Measurements from ENCODE around the gene BRSK2. TPM values are rescaled to one million over a fixed set of nuclear protein-coding genes. Genes with fewer than 3 reads are reported as not detected.
"Not testable (repeated sequence)": the region's sequence is repeated elsewhere in the genome, so short reads cannot be mapped to it uniquely, and the experiment has no call there.

BRSK2 gene
- total RNA-seq, 3 donors from 2014 or later: 0.53 to 0.94 (median 0.76) TPM

DNA sequence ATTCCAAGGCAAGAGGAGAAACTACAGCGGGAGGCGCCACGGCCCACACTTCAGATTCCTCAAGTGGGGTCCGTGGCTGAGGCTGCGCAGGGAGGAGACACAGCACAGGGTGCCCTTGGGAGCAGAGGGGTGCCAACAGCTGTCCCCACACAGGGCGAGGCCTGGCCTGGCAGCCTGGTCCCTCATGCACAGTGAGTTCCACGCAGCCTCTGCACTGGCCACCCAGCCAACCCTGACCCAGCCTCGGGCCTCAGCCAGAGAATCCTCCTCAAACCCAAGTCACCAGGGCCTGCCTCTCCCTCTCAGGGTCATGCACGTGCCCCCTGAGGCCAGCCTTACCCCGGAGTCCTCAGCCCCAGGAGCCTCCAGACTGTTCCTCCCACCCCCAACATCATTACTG lies 119.3 kb downstream of the BRSK2 start:
- peaks cover 58% of the 10 kb centered on the region for H3K4me1 Mint-ChIP-seq (ENCODE audit: low read depth)
- H3K4me3 Mint-ChIP-seq: no peak overlapping the region
- no peaks in the 10 kb centered on the region for H3K27me3 Mint-ChIP-seq (ENCODE audit: low read depth)
- DNase-seq: no peak
- no peaks in the 10 kb centered on the region for H3K9me3 Mint-ChIP-seq
- ATAC-seq: no peak
- H3K36me3 Mint-ChIP-seq (ENCODE audit: insufficient read depth): peaks cover 2% of the 10 kb centered on the region

GRCh38 chr11:1509626-1510255 lies 120.0 kb downstream of the BRSK2 start:
- H3K4me1 Mint-ChIP-seq (ENCODE audit: low read depth): peaks cover 63% of the 10 kb centered on the region
- no peak for ATAC-seq

DNA sequence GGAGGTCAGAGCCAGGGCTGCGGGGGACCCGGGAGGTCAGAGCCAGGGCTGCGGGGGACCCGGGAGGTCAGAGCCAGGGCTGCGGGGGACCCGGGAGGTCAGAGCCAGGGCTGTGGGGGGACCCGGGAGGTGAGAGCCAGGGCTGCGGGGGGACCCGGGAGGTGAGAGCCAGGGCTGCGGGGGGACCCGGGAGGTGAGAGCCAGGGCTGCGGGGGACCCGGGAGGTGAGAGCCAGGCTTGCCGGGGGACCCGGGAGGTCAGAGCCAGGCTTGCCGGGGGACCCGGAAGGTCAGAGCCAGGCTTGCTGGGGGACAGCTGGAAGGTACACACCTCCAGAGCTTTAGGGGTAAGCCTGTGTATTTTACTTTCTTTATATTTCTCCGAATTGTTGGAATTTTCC lies 120.6 kb downstream of the BRSK2 start:
- DNase-seq, ATAC-seq, H3K9me3 Mint-ChIP-seq: not testable (repeated sequence)

More at GRCh38 chr11:1509626-1510255, 120.0 kb downstream of the BRSK2 start:
- H3K4me3 Mint-ChIP-seq: no peak overlapping the region
- H3K36me3 Mint-ChIP-seq (ENCODE audit: insufficient read depth): peaks cover 2% of the 10 kb centered on the region
- no peaks in the 10 kb centered on the region for H3K9me3 Mint-ChIP-seq
- H3K27me3 Mint-ChIP-seq (ENCODE audit: low read depth): no peaks in the 10 kb centered on the region
- no peak for DNase-seq

DNA sequence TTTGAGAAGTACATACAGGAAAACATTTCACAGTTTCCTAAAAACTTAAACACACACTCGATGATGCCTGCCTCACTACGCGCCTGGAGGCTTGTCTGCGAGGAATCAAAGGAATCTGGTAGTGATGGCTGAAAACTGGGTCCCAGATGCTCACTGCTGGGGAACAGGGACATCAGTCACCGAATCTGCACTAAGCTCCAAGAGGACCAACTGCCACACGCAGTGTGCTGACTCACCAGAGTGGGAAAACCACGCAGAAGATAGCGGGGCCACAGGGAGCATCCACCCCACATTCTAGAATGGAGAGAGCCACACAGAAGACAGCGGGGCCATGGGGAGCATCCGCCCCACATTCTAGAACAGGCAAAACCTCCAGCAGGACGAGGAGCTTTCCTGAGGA lies 121.2 kb downstream of the BRSK2 start:
- Mint-ChIP-seq H3K9me3 (no peaks in the 10 kb centered on the region), H3K4me1 (ENCODE audit: low read depth) (peaks cover 68% of the 10 kb centered on the region), H3K4me3 (no peak overlapping the region), H3K36me3 (ENCODE audit: insufficient read depth) (peaks cover 2% of the 10 kb centered on the region), H3K27me3 (ENCODE audit: low read depth) (no peaks in the 10 kb centered on the region)
- ATAC-seq: no peak
- no peak for DNase-seq

More for the DNA sequence above, 120.6 kb downstream of the BRSK2 start:
- H3K4me1 Mint-ChIP-seq (ENCODE audit: low read depth): peaks cover 63% of the 10 kb centered on the region
- not testable (repeated sequence) for H3K27me3 Mint-ChIP-seq (ENCODE audit: low read depth); H3K36me3 Mint-ChIP-seq (ENCODE audit: insufficient read depth); H3K4me3 Mint-ChIP-seq

DNA sequence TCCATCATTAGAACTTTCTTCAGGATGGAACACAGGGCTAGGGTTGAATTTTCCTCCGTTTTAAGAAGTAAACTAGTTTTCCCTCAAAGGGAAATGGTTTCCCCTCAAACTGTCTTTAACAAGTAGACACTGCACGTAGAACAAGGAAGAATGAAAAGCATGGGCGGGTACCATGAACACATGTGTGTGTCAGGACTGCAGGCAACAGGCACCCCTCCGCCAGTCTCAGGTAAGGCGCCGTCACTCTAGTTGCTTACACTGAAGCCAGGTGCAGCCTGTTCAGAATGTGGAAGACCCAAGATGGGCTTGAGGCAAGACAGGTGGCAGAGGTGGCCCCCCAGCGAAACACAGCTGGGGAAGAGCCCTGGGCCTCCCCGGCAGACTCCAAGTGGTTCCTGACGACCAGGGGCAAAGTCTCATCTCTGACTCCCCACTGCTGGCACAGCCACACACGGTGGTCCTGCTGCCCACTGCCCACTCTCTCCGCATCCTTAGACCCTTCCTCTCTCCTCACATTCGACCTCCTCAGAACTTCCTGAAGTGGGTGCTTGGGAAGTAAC lies 122.3 kb downstream of the BRSK2 start:
- Mint-ChIP-seq H3K9me3 (no peaks in the 10 kb centered on the region), H3K4me3 (no peak overlapping the region), H3K36me3 (ENCODE audit: insufficient read depth) (peaks cover 2% of the 10 kb centered on the region), H3K27me3 (ENCODE audit: low read depth) (no peaks in the 10 kb centered on the region), H3K4me1 (ENCODE audit: low read depth) (peaks cover 70% of the 10 kb centered on the region)
- DNase-seq: no peak
- ATAC-seq: no peak

Other genes starting within 250 kb of the BRSK2 start
- gene MUC5AC, start 232.0 kb upstream of the BRSK2 start, total RNA-seq: under 1 TPM in 2 of 3 donors, not detected in 1; under 0.01 TPM
- 1 to 10 TPM; 1.1 to 2.2 (median 1.4) TPM for gene MUC5B, start 166.9 kb upstream of the BRSK2 start, total RNA-seq
- 10 to 100 TPM; 38.0 to 45.9 (median 44.3) TPM for gene TOLLIP, start 80.3 kb upstream of the BRSK2 start, total RNA-seq
- gene MOB2, start 96.8 kb downstream of the BRSK2 start, total RNA-seq: 10 to 100 TPM; 17.7 to 20.1 (median 18.2) TPM
- 1 to 10 TPM; 5.4 to 6.0 (median 5.7) TPM for gene DUSP8, start 182.3 kb downstream of the BRSK2 start, total RNA-seq
- not detected for gene KRTAP5-1, start 195.3 kb downstream of the BRSK2 start, total RNA-seq
- not detected for gene KRTAP5-2, start 208.4 kb downstream of the BRSK2 start, total RNA-seq
- not detected for gene KRTAP5-3, start 218.5 kb downstream of the BRSK2 start, total RNA-seq
- not detected for gene KRTAP5-4, start 232.2 kb downstream of the BRSK2 start, total RNA-seq
- not detected for gene KRTAP5-5, start 239.8 kb downstream of the BRSK2 start, total RNA-seq

Measured in activated T-cell treated with anti-CD3 and anti-CD28 coated beads, Interleukin-2, amount 50 U/mL, for 4 hours (primary cell).